Panc1 (cell line): Measurements from ENCODE around the gene ELOVL6. TPM values are rescaled to one million over a fixed set of nuclear protein-coding genes. Genes with fewer than 3 reads are reported as not detected.

Experiments
- ATAC-seq: fragments of 200-7000 bp; cut with Tn5 transposase; 2 replicates; pipeline ENCODE4 v1.9.1; 2020; ENCODE audit warnings: mild to moderate bottlenecking, moderate library complexity
- BruUV-seq: library from RNA; stranded (reverse); fragments of 400-500 nt; replicated peaks from 2 replicates; lab custom pipeline; 2021; lab: Mats Ljungman, UMichigan
- CTCF ChIA-PET: fragments of 300-600 bp; sonication (Branson Sonifier 250); formaldehyde crosslinking; loops from one replicate; lab custom pipeline; 2022; ENCODE audit warnings: antibody characterized with exemption; lab: Charles Lee
- POLR2A ChIA-PET: fragments of 300-600 bp; sonication (Branson Sonifier 250); formaldehyde crosslinking; loops from one replicate; lab custom pipeline; 2022; ENCODE audit warnings: antibody characterized with exemption; lab: Charles Lee
- DNase-seq: peaks from one replicate; pipeline ENCODE4 v3.0.0-alpha.2; 2010; ENCODE audit warnings: low read depth, low spot score
- H3K27ac ChIP-seq: 2 replicates; pipeline ENCODE4 v1.5.1; 2011; ENCODE audit warnings: mild to moderate bottlenecking, low read length, inconsistent platforms
- H3K27me3 ChIP-seq: fragments of 200-500 bp; sonication (Bioruptor generic); 2 replicates; pipeline ENCODE4 v1.6.0; 2014; ENCODE audit warnings: low read length, inconsistent platforms; ENCODE audit not compliant: control insufficient read depth, insufficient read depth
- H3K36me3 ChIP-seq: fragments of 200-500 bp; sonication (Bioruptor generic); 2 replicates; pipeline ENCODE4 v1.5.1; 2014; ENCODE audit warnings: inconsistent platforms, mild to moderate bottlenecking, low read length, moderate library complexity; ENCODE audit not compliant: control insufficient read depth, insufficient read depth
- H3K4me1 ChIP-seq: 2 replicates; pipeline ENCODE4 v1.5.1; 2011; ENCODE audit warnings: inconsistent platforms, mild to moderate bottlenecking, low read length, moderate library complexity; ENCODE audit not compliant: control insufficient read depth, insufficient read depth
- H3K4me3 ChIP-seq, 2 experiments: 2 replicates each; pipeline ENCODE4 v1.5.1; 2011 to 2012; ENCODE audit warnings: low read depth in 2 of 2, low read length in 2 of 2, mild to moderate bottlenecking in 2 of 2, inconsistent platforms in 1 of 2, moderate library complexity in 1 of 2
- H3K9me3 ChIP-seq: fragments of 200-500 bp; sonication (Bioruptor generic); 2 replicates; pipeline ENCODE4 v1.5.1; 2014; ENCODE audit warnings: low read depth, mild to moderate bottlenecking, inconsistent platforms, low read length, moderate library complexity; ENCODE audit not compliant: control insufficient read depth, insufficient read depth
- POLR2AphosphoS5 ChIP-seq: IDR thresholded peaks from 2 replicates; pipeline ENCODE4 v1.6.1; 2012; ENCODE audit warnings: mild to moderate bottlenecking, low read depth, low read length, moderate library complexity
- SIN3A ChIP-seq: IDR thresholded peaks from 2 replicates; pipeline ENCODE4 v1.6.1; 2012; ENCODE audit warnings: low read depth, mild to moderate bottlenecking, low read length, moderate library complexity, borderline replicate concordance; ENCODE audit not compliant: insufficient read depth
- TCF7L2 ChIP-seq: IDR thresholded peaks from 2 replicates; pipeline ENCODE4 v1.6.1; 2011; ENCODE audit warnings: mild to moderate bottlenecking, low read depth, low read length, inconsistent platforms
- in situ Hi-C: cut with HindIII; loops from 2 replicates; pipeline ENCODE4 v1.10.0; 2016; ENCODE audit warnings: low sequenced_read_pairs, low pct_unique_long_range_greater_than_20kb
- intact Hi-C: fragments of 100-400 bp; cut with micrococcal nuclease; formaldehyde crosslinking; loops from one replicate; pipeline ENCODE4 v1.10.0; 2022; ENCODE audit not compliant: unreplicated experiment
- total RNA-seq: library from RNA; stranded (reverse); gene quantifications from one replicate; pipeline ENCODE4 v1.2.1, GENCODE V29; 2021; ENCODE audit not compliant: unreplicated experiment
- TF ChIP-seq, protein P1 (sequence below): fragments of 450-650 bp; IDR thresholded peaks from 2 replicates; pipeline ENCODE4 v1.5.1; 2017; ENCODE audit warnings: mild to moderate bottlenecking
- TF ChIP-seq, protein P2 (sequence below), 2 experiments: IDR thresholded peaks; 2 replicates each; pipeline ENCODE4 v1.6.1; 2011 to 2012; ENCODE audit warnings: low read depth in 2 of 2, control low read depth in 1 of 2, low read length in 1 of 2, mild to moderate bottlenecking in 1 of 2, moderate library complexity in 1 of 2; ENCODE audit not compliant: insufficient read depth in 1 of 2

The ELOVL6 gene
- total RNA-seq, 1 experiment from 2014 or later: 0.54 TPM

DNA sequence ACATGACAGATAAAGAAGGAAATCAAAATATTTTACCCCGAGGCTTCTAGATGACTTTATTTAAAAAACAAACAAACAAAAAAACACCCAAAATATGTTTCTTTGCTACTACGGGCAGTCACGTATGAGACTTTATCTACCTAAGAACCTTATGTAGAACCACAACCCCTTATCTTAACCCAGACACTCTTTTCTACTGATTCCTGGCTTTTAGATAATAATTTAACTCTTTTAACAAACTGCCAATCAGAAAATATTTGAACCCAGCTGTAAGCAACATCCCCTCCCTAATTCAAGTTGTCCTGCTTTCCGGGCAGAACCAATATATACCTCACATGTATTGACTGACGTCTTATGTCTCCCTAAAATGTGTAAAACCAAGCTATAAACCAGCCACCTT is 15.4 kb downstream of the ELOVL6 start:
- intact Hi-C loops: no loop called here
- POLR2A ChIA-PET: interaction anchor here (0.5 kb wide), 1 partner anchor 12 kb away, joined by 14 read pairs; no protein-coding TSS in a partner anchor

DNA sequence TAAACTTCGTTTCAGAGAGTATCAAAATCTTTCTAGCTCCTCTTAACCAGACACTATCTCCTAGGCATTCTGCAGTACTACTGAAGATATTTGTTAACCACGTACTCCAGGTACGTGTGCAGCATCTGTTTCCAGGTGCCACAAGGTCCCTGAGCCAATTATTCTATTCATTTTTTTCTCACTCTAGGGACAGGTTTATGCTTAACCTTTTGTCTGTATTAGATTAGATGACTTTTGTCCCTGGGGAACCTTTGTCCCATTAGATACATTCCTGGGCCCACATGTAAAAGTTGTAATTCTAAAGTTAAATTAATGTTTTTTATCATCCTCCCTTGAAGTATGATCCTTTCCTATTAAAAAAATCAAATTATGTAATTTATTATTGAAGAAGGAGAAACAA is 16.5 kb downstream of the ELOVL6 start:
- H3K36me3 ChIP-seq: no peaks in the 10 kb centered on the region
- no peaks in the 10 kb centered on the region for H3K9me3 ChIP-seq
- POLR2A ChIA-PET: no interaction called here
- no peak overlapping the region for H3K4me3 ChIP-seq
- no peak for DNase-seq
- H3K4me1 ChIP-seq: no peaks in the 10 kb centered on the region
- TF ChIP-seq SIN3A (no peak), TCF7L2 (no peak), POLR2AphosphoS5 (no peak)
- TF ChIP-seq, protein P1, sequence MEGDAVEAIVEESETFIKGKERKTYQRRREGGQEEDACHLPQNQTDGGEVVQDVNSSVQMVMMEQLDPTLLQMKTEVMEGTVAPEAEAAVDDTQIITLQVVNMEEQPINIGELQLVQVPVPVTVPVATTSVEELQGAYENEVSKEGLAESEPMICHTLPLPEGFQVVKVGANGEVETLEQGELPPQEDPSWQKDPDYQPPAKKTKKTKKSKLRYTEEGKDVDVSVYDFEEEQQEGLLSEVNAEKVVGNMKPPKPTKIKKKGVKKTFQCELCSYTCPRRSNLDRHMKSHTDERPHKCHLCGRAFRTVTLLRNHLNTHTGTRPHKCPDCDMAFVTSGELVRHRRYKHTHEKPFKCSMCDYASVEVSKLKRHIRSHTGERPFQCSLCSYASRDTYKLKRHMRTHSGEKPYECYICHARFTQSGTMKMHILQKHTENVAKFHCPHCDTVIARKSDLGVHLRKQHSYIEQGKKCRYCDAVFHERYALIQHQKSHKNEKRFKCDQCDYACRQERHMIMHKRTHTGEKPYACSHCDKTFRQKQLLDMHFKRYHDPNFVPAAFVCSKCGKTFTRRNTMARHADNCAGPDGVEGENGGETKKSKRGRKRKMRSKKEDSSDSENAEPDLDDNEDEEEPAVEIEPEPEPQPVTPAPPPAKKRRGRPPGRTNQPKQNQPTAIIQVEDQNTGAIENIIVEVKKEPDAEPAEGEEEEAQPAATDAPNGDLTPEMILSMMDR: no peak
- TF ChIP-seq, protein P2, sequence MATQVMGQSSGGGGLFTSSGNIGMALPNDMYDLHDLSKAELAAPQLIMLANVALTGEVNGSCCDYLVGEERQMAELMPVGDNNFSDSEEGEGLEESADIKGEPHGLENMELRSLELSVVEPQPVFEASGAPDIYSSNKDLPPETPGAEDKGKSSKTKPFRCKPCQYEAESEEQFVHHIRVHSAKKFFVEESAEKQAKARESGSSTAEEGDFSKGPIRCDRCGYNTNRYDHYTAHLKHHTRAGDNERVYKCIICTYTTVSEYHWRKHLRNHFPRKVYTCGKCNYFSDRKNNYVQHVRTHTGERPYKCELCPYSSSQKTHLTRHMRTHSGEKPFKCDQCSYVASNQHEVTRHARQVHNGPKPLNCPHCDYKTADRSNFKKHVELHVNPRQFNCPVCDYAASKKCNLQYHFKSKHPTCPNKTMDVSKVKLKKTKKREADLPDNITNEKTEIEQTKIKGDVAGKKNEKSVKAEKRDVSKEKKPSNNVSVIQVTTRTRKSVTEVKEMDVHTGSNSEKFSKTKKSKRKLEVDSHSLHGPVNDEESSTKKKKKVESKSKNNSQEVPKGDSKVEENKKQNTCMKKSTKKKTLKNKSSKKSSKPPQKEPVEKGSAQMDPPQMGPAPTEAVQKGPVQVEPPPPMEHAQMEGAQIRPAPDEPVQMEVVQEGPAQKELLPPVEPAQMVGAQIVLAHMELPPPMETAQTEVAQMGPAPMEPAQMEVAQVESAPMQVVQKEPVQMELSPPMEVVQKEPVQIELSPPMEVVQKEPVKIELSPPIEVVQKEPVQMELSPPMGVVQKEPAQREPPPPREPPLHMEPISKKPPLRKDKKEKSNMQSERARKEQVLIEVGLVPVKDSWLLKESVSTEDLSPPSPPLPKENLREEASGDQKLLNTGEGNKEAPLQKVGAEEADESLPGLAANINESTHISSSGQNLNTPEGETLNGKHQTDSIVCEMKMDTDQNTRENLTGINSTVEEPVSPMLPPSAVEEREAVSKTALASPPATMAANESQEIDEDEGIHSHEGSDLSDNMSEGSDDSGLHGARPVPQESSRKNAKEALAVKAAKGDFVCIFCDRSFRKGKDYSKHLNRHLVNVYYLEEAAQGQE (IDR thresholded peaks at IDR 0.05; ENCODE audit: insufficient read depth in 1 of 2, low read depth in 2 of 2, low read length in 1 of 2): no peak
- intact Hi-C loops (no loop called here), in situ Hi-C loops (no loop called here)
- H3K27ac ChIP-seq: no peak overlapping the region
- ATAC-seq: no peak
- CTCF ChIA-PET: no interaction called here
- BruUV-seq: no TSS peak
- H3K27me3 ChIP-seq: no peaks in the 10 kb centered on the region

More for the DNA sequence above, 15.4 kb downstream of the ELOVL6 start:
- ATAC-seq (no peak), DNase-seq (no peak)
- H3K36me3 ChIP-seq: no peaks in the 10 kb centered on the region
- H3K9me3 ChIP-seq: no peaks in the 10 kb centered on the region
- no peaks in the 10 kb centered on the region for H3K4me1 ChIP-seq
- H3K27ac ChIP-seq: no peak overlapping the region
- BruUV-seq: no TSS peak
- CTCF ChIA-PET: no interaction called here
- H3K27me3 ChIP-seq: no peaks in the 10 kb centered on the region
- in situ Hi-C loops: no loop called here
- H3K4me3 ChIP-seq: no peak overlapping the region
- TF ChIP-seq, protein P2 (IDR thresholded peaks at IDR 0.05; ENCODE audit: insufficient read depth in 1 of 2, low read depth in 2 of 2, low read length in 1 of 2): no peak
- no peak for TF ChIP-seq TCF7L2
- TF ChIP-seq, protein P1: no peak
- no peak for TF ChIP-seq POLR2AphosphoS5
- no peak for TF ChIP-seq SIN3A
